K562 (cell line): ENCODE data around the gene SORCS2. TPM values are rescaled to one million over a fixed set of nuclear protein-coding genes. Genes with fewer than 3 reads are reported as not detected.

Experiments used
- ATAC-seq: fragments of 200-7000 bp; cut with Tn5 transposase; 3 replicates; pipeline ENCODE4 v1.9.1; 2020; ENCODE audit warnings: moderate library complexity
- BruUV-seq: library from RNA; stranded (reverse); fragments of 400-500 nt; replicated peaks from 2 replicates; lab custom pipeline; 2021; lab: Mats Ljungman, UMichigan
- CTCF ChIA-PET: fragments of 300-600 bp; formaldehyde crosslinking; extraction: SDS; loops from one replicate; lab custom pipeline; 2021; ENCODE audit warnings: low intra/inter-chr PET ratio; lab: Yijun Ruan, JAX
- POLR2A ChIA-PET: fragments of 300-600, 350-650 bp; sonication (Branson Sonifier 250); formaldehyde crosslinking; extraction: SDS; loops from one replicate; lab custom pipeline; 2021; ENCODE audit warnings: antibody characterized with exemption, inconsistent platforms; lab: Yijun Ruan, JAX
- DNase-seq, 4 experiments: peaks; one replicate each; pipeline versions ENCODE4 v3.0.0 to v3.0.0-alpha.2; 2011 to 2018; ENCODE audit warnings: low spot score in 3 of 4, mixed read lengths in 3 of 4; ENCODE audit errors: extremely low read depth in 1 of 4
- FAIRE-seq: peaks from 2 replicates; lab custom pipeline; 2011; peaks lifted over from hg19 to GRCh38; lab: Jason Lieb, UNC
- H2AFZ ChIP-seq: 2 replicates; pipeline ENCODE4 v1.6.0; 2011; ENCODE audit warnings: low read depth, low read length, control low read depth, inconsistent platforms
- H3K27ac ChIP-seq: fragments of 200-600 bp; 3 replicates; pipeline ENCODE4 v1.8.0; 2011; ENCODE audit warnings: low read depth, mild to moderate bottlenecking, control low read depth, inconsistent platforms, low read length, moderate library complexity, mixed read lengths; ENCODE audit errors: extremely low read depth
- H3K27me3 ChIP-seq, 2 experiments: fragments of 300-600 bp in 1 of 2; 2 replicates in 1 of 2; 3 replicates in 1 of 2; pipeline versions ENCODE4 v1.6.0 to v1.8.0; 2011; ENCODE audit warnings: inconsistent platforms in 2 of 2, low read length in 2 of 2, mild to moderate bottlenecking in 1 of 2, mixed read lengths in 1 of 2, moderate library complexity in 1 of 2; ENCODE audit not compliant: control insufficient read depth in 2 of 2, insufficient read depth in 2 of 2
- H3K36me3 ChIP-seq: fragments of 300-600 bp; 3 replicates; pipeline ENCODE4 v1.8.0; 2011; ENCODE audit warnings: mild to moderate bottlenecking, low read length, inconsistent platforms; ENCODE audit not compliant: control insufficient read depth, insufficient read depth
- H3K4me1 ChIP-seq, 2 experiments: fragments of 200-600 bp in 1 of 2; replicated peaks in 1 of 2; 2 replicates in 1 of 2; 3 replicates in 1 of 2; pipeline versions ENCODE4 v1.5.1 to v1.8.0; 2011; ENCODE audit warnings: inconsistent platforms in 2 of 2, low read length in 2 of 2, mild to moderate bottlenecking in 1 of 2, mixed read lengths in 1 of 2, moderate library complexity in 1 of 2; ENCODE audit not compliant: control insufficient read depth in 2 of 2, insufficient read depth in 2 of 2
- H3K4me2 ChIP-seq: 2 replicates; pipeline ENCODE4 v1.6.1; 2011; ENCODE audit warnings: low read length, control low read depth, inconsistent platforms, mixed read lengths; ENCODE audit not compliant: insufficient read depth
- H3K4me3 ChIP-seq: fragments of 200-600 bp; sonication (generic), shearing (Covaris generic); 2 replicates; pipeline ENCODE4 v1.5.1; 2016; ENCODE audit warnings: control low read depth, inconsistent platforms
- H3K79me2 ChIP-seq: fragments of 200-600 bp; 3 replicates; pipeline ENCODE4 v1.8.0; 2011; ENCODE audit warnings: low read length, inconsistent platforms; ENCODE audit not compliant: control insufficient read depth, insufficient read depth
- H3K9ac ChIP-seq, 2 experiments: 2 replicates each; pipeline versions ENCODE4 v1.6.0 to v1.6.1; 2011; ENCODE audit warnings: low read depth in 2 of 2, low read length in 2 of 2, control low read depth in 1 of 2, inconsistent platforms in 1 of 2, mild to moderate bottlenecking in 1 of 2, mixed read lengths in 1 of 2; ENCODE audit not compliant: insufficient read depth in 1 of 2
- H3K9me1 ChIP-seq: one replicate; pipeline ENCODE4 v1.6.0; 2011; ENCODE audit warnings: inconsistent platforms, mild to moderate bottlenecking, low read length, moderate library complexity; ENCODE audit not compliant: control insufficient read depth, insufficient read depth
- H3K9me3 ChIP-seq: replicated peaks from 2 replicates; pipeline ENCODE4 v1.5.1; 2011; ENCODE audit warnings: low read depth, low read length, inconsistent platforms; ENCODE audit not compliant: control insufficient read depth, insufficient read depth
- H4K20me1 ChIP-seq: replicated peaks from 2 replicates; pipeline ENCODE4 v1.6.1; 2011; ENCODE audit warnings: low read length, inconsistent platforms, mixed read lengths; ENCODE audit not compliant: control insufficient read depth, insufficient read depth
- ARNT ChIP-seq, 2 experiments: fragments of 450-650 bp; IDR thresholded peaks; 2 replicates each; pipeline ENCODE4 v1.6.1; 2016; ENCODE audit warnings: mild to moderate bottlenecking in 1 of 2
- HCFC1 ChIP-seq: IDR thresholded peaks from 2 replicates; pipeline ENCODE4 v1.6.1; 2012; ENCODE audit warnings: low read depth, low read length, improper control_type of control experiment
- ILF3 ChIP-seq: fragments of 450-650 bp; IDR thresholded peaks from 2 replicates; pipeline ENCODE4 v1.6.1; 2018; ENCODE audit warnings: antibody characterized with exemption, mild to moderate bottlenecking, moderate library complexity, borderline replicate concordance
- KLF16 ChIP-seq: IDR thresholded peaks from 2 replicates; pipeline ENCODE4 v1.6.1; 2016; ENCODE audit warnings: antibody characterized with exemption
- MEIS2 ChIP-seq: fragments of 450-650 bp; IDR thresholded peaks from 2 replicates; pipeline ENCODE4 v1.6.1; 2014; ENCODE audit warnings: mild to moderate bottlenecking; ENCODE audit not compliant: partially characterized antibody
- PHF20 ChIP-seq: fragments of 450-650 bp; IDR thresholded peaks from 2 replicates; pipeline ENCODE4 v1.6.1; 2018; ENCODE audit not compliant: partially characterized antibody
- PTRF ChIP-seq: fragments of 450-650 bp; IDR thresholded peaks from 2 replicates; pipeline ENCODE4 v1.6.1; 2016; ENCODE audit warnings: mild to moderate bottlenecking, missing genetic modification characterization, missing compliant biosample characterization
- RBFOX2 ChIP-seq: fragments of 200-400 bp; formaldehyde crosslinking; IDR thresholded peaks from 2 replicates; pipeline ENCODE4 v1.6.1; 2017; ENCODE audit warnings: low read depth, mild to moderate bottlenecking, low read length, moderate library complexity
- RCOR1 ChIP-seq, 2 experiments: IDR thresholded peaks; 2 replicates each; pipeline ENCODE4 v1.6.1; 2012; ENCODE audit warnings: low read depth in 2 of 2, low read length in 2 of 2, borderline replicate concordance in 1 of 2, improper control_type of control experiment in 1 of 2
- SMARCA4 ChIP-seq: fragments of 450-650 bp; IDR thresholded peaks from 2 replicates; pipeline ENCODE4 v1.6.1; 2016
- TFAM ChIP-seq: fragments of 250-450 bp; sonication (Bioruptor Pico); conservative IDR thresholded peaks from 2 replicates; pipeline ENCODE4 v1.5.0; 2021; ENCODE audit warnings: mild to moderate bottlenecking, moderate library complexity
- ZNF12 ChIP-seq: sonication (generic); formaldehyde crosslinking; IDR thresholded peaks from 2 replicates; pipeline ENCODE4 v1.4.0; 2020; ENCODE audit warnings: mild to moderate bottlenecking, missing genetic modification reagents
- WGBS: fragments of 100-300 bp; shearing (Covaris generic); methylation state at CpG from one replicate; pipeline ENCODE4 v1.1.6; 2016; ENCODE audit warnings: low coverage, mixed read lengths; ENCODE audit not compliant: insufficient coverage; ENCODE audit errors: missing lambda C conversion rate; 5-methylcytosine and 5-hydroxymethylcytosine counted together
- in situ Hi-C: fragments of 300-500 bp; cut with MboI; formaldehyde crosslinking; loops from 4 replicates; pipeline ENCODE4 v1.15.0; 2018; ENCODE audit warnings: inconsistent platforms, mixed read lengths
- intact Hi-C: fragments of 100-400 bp; cut with micrococcal nuclease; formaldehyde crosslinking; loops from 2 replicates; pipeline ENCODE4 v1.14.2; 2022
- polyA plus RNA-seq, 8 experiments: library from polyadenylated mRNA; depleted of rRNA in 4 of 8; stranded (reverse) in 5 of 8; unstranded in 3 of 8; fragments of >200 nt; fragmentation: Nextera tagmentation in 2 of 8; fragmentation: Illumina TruSeq in 1 of 8; extraction: Ambion mirVana in 2 of 8; extraction: Trizol in 1 of 8; gene quantifications; 2 replicates each; pipeline versions ENCODE4 v1.2.1 to v1.2.3, GENCODE V29; 2011 to 2014; ENCODE audit warnings: inconsistent platforms in 1 of 8, missing spikeins in 1 of 8
- total RNA-seq, 7 experiments: library from RNA; depleted of rRNA in 6 of 7; stranded (reverse); fragments of >200 nt in 6 of 7; fragmentation: Illumina TruSeq in 2 of 7; extraction: Trizol in 2 of 7; gene quantifications; 2 replicates each; pipeline versions ENCODE4 v1.2.1 to v1.2.3, GENCODE V29; 2011 to 2021; ENCODE audit warnings: low replicate concordance in 1 of 7
- TF ChIP-seq, protein P1 (sequence below): sonication (generic); formaldehyde crosslinking; IDR thresholded peaks from 2 replicates; pipeline ENCODE4 v1.8.0; 2022; ENCODE audit warnings: mild to moderate bottlenecking, missing genetic modification reagents

SORCS2 gene
- total and polyA plus RNA-seq, 9 of the 15 experiments (the other 6 are each of a cell fraction or from before 2014, with no cell fraction given) = not detected

DNA sequence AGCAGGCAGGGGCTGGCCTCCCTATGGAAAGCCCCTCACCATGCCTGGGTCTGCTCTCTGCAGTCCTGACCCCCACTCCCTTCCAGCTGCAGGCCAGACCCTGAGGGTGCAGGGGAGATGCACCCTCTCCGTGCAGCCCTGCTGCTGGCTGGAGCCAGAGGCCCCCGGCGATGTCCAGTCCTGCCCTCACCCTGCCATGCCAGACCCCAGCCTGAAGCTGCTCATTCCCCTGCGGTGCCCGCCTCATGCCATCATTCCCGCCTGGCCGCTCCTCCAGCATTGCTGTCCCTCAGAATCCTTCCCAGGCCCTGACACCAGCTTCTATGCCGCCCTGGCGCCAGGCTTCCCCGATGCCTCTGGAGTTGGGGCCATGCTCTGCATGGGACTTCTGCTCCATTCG is 72.4 kb downstream of the SORCS2 start:
- Histone ChIP-seq H3K9me3 (no peaks in the 10 kb centered on the region), H3K27ac (no peak overlapping the region), H3K36me3 (no peaks in the 10 kb centered on the region), H2AFZ (no peak overlapping the region)
- no peak for DNase-seq
- TF ChIP-seq ZNF12 (no peak), TFAM (CRISPR knock-in tag) (no peak), PTRF (tag) (no peak), PHF20 (no peak), HCFC1 (no peak), RCOR1 (IDR thresholded peaks at IDR 0.05; ENCODE audit: borderline replicate concordance in 1 of 2, low read depth in 2 of 2, low read length in 2 of 2) (no peak), KLF16 (no peak), SMARCA4 (no peak), ARNT (IDR thresholded peaks at IDR 0.05) (no peak), MEIS2 (no peak), ILF3 (no peak), RBFOX2 (no peak)
- TF ChIP-seq, protein P1, sequence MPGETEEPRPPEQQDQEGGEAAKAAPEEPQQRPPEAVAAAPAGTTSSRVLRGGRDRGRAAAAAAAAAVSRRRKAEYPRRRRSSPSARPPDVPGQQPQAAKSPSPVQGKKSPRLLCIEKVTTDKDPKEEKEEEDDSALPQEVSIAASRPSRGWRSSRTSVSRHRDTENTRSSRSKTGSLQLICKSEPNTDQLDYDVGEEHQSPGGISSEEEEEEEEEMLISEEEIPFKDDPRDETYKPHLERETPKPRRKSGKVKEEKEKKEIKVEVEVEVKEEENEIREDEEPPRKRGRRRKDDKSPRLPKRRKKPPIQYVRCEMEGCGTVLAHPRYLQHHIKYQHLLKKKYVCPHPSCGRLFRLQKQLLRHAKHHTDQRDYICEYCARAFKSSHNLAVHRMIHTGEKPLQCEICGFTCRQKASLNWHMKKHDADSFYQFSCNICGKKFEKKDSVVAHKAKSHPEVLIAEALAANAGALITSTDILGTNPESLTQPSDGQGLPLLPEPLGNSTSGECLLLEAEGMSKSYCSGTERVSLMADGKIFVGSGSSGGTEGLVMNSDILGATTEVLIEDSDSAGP (CRISPR knock-in tag) = no peak
- TF ChIP-seq, all 486 proteins: peak for 0
- Histone ChIP-seq H3K9ac (no peak overlapping the region), H4K20me1 (peaks cover 4% of the 10 kb centered on the region; the same call in 1 of the 2 replicates), H3K79me2 (no peaks in the 10 kb centered on the region), H3K4me3 (no peak overlapping the region), H3K27me3 (peaks cover 12 to 66% of the 10 kb centered on the region in 2 experiments; a peak in 4 of 5 replicates), H3K4me2 (no peak overlapping the region), H3K9me1 (no peaks in the 10 kb centered on the region), H3K4me1 (no peaks in the 10 kb centered on the region)
- 0% methylated on average over 11 of the region's 11 CpGs for WGBS
- ChIA-PET CTCF (no interaction called here), POLR2A (interaction anchor here (1.4 kb wide), 1 partner anchor 12 kb away, joined by 3 read pairs; no protein-coding TSS in a partner anchor)
- BruUV-seq = no TSS peak
- ATAC-seq (no peak), FAIRE-seq (no peak)
- intact Hi-C loops = no loop called here
- in situ Hi-C loops = no loop called here
